Bone marrow (tissue), 2 donors: ENCODE data around the gene PDYN.

ENCODE experiments used
- DNase-seq, 2 donors: peaks; one replicate each; lab custom pipeline; 2025; lab: John Stamatoyannopoulos, UW

PDYN gene

GRCh38 chr20:1994627-1995026 lies 769 bp upstream of the PDYN start:
- no peak for DNase-seq

- no peak for DNase-seq
Measured at GRCh38 chr20:1992359-1993110, 1.3 kb downstream of the PDYN start.

- no peak for DNase-seq
Measured at GRCh38 chr20:1987826-1988225, 6.0 kb downstream of the PDYN start.

GRCh38 chr20:1983301-1983700 lies 10.6 kb downstream of the PDYN start:
- DNase-seq: no peak

- no peak for DNase-seq
Measured at GRCh38 chr20:1982686-1983085, 11.2 kb downstream of the PDYN start.

GRCh38 chr20:1979106-1979778 lies 14.6 kb downstream of the PDYN start:
- no peak for DNase-seq

- DNase-seq: no peak
Measured at GRCh38 chr20:1975291-1975690, 18.6 kb downstream of the PDYN start.

- no peak for DNase-seq
Measured at GRCh38 chr20:1973601-1974440, 20.0 kb downstream of the PDYN start.

- DNase-seq: no peak
Measured at GRCh38 chr20:1971893-1972586, 21.8 kb downstream of the PDYN start.

GRCh38 chr20:1968964-1969363 lies 24.9 kb downstream of the PDYN start:
- DNase-seq: no peak

- peak; percentile 32 to 60 for DNase-seq
Measured at GRCh38 chr20:1965520-1966351, 28.1 kb downstream of the PDYN start.

GRCh38 chr20:1964659-1965405 lies 29.0 kb downstream of the PDYN start:
- DNase-seq: no peak

GRCh38 chr20:1964061-1964460 lies 29.8 kb downstream of the PDYN start:
- DNase-seq: no peak

GRCh38 chr20:1961374-1961773 lies 32.5 kb downstream of the PDYN start:
- DNase-seq: no peak

GRCh38 chr20:1959156-1959555 lies 34.7 kb downstream of the PDYN start:
- no peak for DNase-seq

GRCh38 chr20:1958426-1958825 lies 35.4 kb downstream of the PDYN start:
- DNase-seq: no peak

GRCh38 chr20:1955217-1955616 lies 38.6 kb downstream of the PDYN start:
- no peak for DNase-seq

GRCh38 chr20:1953621-1954020 lies 40.2 kb downstream of the PDYN start:
- no peak for DNase-seq

- DNase-seq: no peak
Measured at GRCh38 chr20:1952737-1953530, 40.9 kb downstream of the PDYN start.
